MV-4-11 (cell line): ENCODE data around the gene SUSD2.

Experiments used
- DNase-seq: peaks from one replicate; lab custom pipeline; 2025; lab: John Stamatoyannopoulos, UW

SUSD2 gene

DNA sequence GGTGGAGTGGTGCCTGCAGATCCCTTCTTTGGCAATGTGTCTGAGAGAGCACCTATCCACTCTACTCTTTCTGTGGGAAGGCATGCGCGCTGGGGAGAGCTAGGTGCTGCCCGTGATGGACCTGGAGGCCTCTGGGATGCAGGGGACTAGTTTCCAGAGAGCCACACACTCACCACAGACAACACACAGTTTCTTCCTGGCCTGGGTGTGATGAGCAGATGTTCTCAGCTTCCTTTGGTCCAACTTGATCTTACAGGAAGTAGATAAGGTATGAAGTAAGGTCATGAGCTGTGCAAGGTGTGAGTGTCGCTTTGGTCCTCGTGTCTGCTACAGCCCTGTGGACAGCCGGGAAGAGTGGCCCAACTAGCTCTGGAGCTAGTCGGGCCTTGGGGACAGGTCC lies 27.3 kb upstream of the SUSD2 start:
- DNase-seq: no peak

DNA sequence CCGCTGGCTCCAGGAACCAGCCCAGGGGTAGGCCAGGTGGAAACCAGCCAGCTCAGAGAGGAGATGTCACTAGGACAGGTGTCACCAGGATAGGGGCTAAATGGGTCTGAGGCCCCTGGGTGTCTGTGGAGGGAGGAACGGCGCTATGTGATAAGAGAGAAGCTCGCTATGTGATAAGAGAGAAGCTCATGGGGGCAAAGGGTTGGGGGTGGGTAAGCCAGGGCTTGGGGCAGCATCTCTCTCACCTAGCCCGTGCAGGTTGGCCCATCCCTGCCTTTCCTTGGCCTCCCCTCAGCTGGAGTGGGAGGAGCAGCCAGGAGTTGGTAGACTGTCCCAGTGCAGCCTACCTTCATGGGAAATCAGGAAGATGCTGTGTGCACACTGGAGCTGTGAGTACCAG lies 26.5 kb upstream of the SUSD2 start:
- DNase-seq: no peak

DNA sequence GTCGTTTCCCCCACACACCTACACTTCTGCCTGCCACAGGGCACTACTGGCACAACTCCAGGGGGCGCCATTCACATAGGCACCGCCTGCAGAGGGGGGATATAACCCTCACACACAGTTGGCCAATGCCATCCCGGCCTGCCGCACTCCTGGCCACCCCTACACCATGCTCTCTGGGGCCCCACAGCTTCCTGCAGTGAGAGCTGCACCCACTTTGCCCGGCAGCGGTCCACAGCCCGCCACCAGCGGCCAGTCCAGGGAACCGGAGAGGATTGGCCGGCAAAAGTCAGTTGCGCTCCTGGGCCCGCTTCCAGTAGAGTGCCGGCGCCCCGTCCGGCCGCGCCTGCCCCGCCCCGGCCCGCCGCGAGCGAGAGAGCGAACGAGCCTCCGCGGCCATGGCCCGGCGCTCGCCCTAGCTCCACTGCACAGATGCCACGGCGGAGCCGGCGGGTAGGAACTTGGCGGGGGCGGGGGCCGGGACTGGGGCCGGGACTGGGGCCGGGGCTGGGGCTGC lies 25.6 kb upstream of the SUSD2 start:
- DNase-seq: peak; percentile 64

DNA sequence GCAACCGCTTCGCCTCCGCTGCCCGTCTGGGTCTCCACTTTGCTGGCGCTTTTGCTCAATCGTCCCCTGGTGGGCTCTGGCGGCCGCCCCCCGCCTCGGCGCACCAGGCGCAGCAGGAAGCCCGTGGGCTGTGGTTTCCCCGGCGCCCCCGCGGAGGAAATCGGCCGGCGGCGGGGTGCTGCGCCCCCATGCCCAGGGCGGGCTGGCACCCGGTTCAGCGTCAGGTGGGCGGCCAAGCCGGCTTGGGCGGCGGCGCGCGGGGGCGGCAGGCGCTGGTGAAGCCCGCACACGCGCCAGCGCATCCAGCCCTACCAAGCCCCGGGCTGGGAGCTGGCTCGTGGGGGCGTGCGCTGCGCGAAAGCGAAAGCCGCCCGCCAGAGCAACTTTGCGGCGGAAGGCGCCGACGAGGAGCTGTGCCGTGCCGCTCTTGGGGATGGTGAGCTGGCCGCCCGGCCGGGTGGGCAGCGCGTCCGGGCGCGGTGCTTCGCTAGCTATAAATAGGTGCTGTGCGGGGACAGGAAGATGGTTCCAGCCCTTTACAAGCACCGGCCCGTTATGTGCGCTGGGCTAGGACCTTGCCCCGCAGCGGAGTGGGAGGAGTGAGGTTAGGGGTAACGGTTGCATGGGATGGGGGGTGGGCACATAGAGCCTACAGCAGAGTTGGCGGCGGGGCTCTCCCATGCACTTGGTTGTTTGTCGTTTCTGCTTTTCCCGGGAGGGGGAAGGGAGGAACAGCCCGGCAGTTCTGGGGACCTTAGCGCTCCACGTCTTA lies 25.0 kb upstream of the SUSD2 start:
- peak; percentile 46 for DNase-seq

DNA sequence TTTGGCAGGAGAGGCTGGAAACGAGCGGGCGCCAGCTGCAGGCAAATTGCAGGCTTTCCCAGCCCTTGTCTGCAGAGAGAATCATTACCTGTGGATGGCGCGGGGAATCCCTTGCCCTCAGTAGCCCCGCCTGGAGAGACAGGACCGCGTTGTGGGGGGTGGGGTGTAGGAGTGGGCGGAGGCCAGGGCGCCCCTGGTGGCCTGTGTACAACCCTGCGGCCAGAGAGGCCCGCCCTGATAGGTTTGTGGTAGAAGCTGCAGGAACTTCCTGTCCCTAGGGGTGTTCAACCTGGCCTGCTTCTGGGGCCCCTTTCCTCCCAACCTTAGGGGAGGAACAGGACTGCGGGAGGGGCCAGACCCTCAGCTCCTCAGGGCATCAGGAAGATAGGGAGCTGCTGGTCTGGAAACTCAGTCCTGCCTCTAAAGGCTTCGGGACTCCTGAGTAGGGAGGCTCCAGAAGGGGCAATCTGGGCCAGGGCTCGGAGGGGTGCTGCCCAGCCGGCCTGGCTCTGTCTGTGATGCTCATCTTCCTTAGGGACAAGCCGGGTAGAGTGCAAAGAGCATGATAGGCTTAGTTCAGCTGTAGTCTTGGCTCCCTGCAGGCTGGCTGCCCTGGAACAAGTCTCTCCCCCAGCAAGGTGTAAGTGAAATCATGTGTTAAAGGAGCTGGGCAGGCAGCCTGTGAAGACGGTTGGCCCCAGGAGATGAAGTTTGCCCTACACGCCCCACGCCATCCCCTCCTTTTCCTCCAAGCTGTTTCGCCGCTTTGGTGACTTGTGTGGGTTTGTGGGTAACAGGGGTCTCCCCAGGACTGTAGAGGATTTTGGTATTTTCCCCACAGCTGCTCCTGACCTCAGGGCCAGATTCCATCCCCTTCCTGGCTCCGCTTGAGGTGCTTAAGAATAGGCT lies 24.1 kb upstream of the SUSD2 start:
- DNase-seq: peak; percentile 86

DNA sequence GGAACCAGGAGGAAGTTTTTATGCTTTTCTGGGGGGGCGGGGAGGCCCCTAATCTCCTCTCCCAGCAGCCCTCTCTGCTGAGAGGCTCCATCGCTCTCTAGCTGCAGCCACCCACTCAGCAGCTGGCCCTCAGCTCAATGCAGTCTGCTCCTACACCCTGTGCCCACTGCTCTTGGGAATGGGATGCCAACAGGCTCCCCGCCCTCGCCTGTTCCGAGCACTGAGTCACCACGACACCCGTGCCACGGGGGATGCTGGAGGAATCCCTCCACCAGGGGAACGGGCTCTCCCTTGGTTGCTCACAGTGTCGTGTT lies 23.5 kb upstream of the SUSD2 start:
- no peak for DNase-seq

DNA sequence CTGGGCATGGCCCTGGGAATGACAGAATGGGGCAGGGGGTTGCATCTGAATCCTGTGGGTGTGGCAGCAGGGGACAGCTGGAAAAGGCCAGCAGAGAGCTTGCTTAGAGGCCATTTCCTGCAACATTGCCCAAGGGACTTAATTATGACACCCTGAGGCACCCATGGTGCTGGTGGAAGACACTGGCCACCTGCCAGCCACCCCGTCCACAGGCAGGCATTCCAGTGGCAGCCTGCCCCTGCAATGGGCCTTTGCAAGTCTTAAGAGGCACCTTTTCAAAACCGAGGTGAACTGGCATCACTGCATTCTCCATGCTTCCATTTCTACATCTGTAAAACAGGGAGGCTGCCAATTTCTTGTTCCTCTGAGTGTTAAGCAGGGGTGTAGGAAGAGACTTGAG lies 21.6 kb upstream of the SUSD2 start:
- DNase-seq: no peak

DNA sequence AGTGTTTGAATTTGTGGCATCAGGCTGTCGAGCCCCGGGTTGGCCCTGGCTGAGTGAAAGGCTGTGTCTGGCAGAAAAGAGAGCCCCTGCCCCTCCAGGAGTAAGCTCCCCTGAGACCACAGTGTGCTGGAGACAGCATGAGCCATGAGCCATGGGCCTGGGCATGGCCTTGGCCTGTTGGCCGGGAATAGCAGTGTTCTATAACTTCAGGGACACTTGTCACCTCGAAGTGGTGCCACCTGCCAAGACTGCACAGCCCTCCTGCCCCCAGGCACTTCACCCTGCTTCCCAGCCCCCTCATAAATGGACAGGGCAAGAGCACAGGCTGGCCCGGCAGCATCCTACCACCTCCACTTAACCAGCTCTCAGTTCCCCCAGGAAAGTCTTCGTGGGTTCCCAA lies 20.7 kb upstream of the SUSD2 start:
- DNase-seq: no peak

DNA sequence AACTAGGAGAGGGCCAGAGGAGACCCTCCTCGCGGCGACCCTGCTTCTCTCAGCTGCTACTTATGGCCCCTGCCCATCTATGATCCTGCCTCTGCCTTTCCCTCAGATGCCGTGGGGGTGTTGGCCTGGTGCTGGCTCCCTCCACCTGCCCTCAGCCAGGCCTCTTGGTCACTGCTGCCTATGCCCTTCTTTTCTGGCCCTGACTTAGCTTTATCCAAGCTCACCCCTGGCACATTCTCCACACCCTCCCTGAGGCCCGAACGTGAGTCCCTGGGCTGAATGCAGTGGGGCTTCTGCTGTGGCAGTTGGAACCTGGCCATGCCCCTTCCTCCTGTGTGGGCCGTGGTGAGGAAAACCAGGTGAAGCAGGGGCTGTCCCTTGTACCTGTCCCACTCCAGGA lies 19.8 kb upstream of the SUSD2 start:
- no peak for DNase-seq

DNA sequence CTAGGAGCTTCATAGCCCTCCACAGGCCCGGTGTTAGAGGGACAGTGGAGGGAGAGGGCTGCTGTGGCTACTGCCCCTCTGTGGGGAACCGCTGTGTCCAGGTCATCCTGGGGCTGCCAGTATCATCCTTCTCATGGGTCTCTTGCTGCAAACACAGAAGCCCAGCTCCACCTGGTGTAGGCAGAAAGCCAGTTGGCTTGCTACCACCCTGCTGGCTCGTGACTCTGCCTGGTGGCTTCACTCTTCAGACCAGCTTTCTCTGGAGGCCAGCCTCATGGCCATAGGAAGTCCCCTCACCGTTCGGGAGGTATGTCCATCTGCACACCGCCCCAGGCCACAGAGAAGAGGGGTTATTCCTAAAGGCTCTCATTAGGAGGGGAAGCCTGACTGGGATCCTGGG lies 19.4 kb upstream of the SUSD2 start:
- no peak for DNase-seq

DNA sequence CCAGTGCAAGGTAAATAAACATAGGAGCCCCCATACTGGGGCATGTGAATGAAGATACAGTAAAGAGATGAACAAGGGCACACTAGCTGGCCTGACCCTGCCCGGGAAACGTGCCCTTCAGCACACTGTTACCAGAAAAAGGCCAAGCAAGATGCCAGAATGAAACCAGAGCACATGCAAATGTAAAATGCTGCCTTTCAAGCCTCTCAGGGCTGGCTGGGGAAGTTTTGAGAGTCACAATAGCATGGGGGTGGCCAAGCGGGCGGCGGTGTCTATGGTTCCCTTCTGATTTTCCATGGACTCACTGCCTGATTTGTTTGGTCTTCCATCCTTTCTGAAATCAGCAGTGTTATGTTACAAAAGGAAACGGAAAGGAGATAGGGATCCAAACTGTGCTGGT lies 18.9 kb upstream of the SUSD2 start:
- DNase-seq: no peak

DNA sequence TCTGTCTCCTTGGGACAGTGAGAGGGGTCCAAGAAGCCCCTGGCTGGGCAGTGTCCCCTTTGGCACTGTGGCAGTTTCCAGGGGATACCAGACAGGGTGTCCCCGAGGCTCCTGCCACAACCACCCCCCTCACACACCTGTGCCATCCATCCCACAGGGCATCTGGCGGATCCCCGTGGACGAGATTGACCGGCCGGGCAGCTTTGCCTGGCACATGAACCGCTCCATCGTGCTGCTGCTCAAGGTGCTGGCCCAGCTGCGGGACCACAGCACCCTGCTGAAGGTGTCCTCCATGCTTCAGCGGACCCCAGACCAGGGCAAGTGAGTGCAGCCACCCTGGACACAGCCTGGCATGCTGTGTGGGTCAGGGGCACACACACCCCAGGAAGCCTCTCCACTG lies 17.0 kb upstream of the SUSD2 start:
- no peak for DNase-seq

DNA sequence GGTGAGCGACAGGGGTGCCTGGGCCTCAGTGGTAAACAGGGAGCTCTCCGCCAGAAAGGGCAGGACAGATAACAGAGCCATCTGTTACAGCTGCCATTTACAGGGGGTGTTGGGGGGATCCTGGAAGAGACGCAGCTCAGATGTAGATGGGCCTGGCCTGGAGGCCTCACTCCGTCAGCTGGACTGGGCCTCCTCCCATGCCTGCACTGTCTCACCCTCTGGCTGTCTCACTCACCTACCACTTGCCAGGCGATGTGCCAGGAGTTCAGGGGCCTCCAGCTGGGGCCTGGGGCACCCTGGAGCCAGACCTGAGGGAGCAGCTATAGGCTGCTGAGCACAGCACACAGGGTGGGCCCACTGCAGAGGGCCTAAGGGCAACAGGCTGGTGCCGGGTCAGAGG lies 16.3 kb upstream of the SUSD2 start:
- DNase-seq: no peak

DNA sequence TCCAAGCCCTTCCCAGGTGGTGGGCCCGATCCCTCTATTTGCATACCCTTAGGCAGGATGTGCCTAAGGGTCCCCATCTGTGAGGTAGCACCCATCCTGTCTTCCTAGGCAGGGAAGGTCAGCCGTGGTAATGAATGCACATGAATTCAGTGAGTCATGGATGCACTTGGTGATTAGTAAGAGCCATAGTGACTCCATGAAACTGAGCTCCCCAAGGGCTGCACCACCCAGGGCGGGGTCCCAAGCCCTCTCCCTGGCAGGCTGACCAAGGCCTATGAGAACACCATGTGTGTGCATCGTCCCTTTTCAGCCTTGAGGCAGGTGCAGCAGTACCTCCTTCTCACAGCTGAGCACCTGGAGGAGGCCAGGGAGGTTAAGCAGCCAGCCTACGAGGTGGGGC lies 15.6 kb upstream of the SUSD2 start:
- no peak for DNase-seq

DNA sequence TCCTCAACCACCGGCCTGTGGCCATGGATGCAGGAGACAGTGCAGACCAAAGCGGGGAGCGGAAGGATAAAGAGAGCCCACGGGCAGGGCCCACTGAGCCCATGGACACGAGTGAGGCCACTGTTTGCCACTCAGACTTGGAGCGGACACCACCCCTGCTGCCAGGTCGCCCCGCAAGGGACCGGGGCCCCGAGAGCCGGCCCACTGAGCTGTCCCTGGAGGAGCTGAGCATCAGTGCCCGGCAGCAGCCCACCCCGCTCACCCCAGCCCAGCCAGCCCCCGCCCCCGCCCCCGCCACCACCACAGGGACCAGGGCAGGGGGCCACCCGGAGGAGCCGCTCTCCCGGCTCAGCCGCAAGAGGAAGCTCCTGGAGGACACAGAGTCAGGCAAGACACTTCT lies 14.5 kb upstream of the SUSD2 start:
- no peak for DNase-seq

DNA sequence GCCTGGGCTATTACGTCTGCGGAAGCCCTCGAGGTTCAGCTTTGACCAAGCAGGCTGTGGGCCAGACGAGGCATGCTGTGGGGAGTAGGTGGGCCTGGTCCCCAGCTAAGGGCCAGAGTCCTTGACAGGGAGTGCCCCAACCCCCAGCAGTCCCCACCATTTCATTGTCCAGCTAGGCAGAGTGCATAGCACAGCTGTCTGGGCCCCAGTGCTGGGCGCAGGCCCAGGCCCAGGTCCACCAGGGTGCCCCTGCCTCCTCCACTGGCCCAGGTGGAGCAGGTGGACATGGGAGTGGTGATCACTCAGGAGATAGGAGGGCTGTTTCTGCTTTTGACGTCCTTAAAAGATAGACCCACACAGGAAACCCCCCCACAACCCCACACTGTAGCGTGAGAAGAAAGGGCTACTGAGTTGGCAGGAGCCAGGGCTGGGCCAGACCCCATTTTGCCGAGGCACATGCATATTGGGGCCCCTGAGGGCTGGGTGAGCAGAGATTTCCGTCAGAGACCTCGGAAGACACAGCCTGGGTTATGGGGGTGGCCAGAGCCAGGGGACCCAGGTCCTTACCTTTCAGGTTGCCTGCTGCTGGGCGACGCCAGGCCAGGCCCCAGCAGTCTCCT lies 11.7 kb upstream of the SUSD2 start:
- no peak for DNase-seq

DNA sequence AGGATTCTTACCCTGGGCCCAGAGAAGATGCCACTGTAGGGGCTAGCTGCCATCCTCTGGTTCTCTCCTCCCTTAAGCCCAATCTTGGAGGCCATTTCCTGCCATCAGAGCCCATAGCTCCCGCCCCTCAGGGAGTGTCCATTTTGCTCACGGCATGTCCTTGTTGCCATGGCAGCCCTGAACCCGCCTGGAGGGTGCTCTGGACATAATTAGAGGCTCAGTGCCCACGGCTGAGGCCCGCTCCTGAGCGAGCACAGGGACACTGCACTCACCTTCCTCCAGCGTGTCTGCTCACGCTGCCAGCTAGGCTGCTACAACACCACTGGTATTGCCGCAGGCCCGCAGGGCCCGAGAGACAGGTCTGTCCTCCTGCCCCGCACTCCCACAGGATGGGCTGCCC lies 11.1 kb upstream of the SUSD2 start:
- DNase-seq: no peak

DNA sequence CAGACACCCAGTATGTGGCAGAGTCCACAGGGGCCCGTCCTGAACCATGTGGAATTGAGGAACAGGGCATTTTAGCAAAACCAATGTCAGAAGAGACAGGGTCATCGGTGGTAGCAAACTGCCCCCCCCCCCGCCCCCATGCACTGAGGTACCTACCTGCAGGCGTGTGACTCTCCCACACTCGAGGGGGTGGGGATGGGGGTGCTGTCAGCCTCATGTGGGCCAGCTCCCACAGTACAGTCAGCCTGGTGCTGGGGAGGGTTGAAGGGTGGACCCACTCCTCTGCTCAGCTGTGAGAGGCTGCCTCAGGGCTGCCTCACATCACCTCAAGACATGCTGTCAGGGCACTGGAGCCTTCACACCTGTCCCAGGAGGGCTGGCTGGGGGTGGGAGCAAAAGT lies 10.7 kb upstream of the SUSD2 start:
- DNase-seq: no peak

DNA sequence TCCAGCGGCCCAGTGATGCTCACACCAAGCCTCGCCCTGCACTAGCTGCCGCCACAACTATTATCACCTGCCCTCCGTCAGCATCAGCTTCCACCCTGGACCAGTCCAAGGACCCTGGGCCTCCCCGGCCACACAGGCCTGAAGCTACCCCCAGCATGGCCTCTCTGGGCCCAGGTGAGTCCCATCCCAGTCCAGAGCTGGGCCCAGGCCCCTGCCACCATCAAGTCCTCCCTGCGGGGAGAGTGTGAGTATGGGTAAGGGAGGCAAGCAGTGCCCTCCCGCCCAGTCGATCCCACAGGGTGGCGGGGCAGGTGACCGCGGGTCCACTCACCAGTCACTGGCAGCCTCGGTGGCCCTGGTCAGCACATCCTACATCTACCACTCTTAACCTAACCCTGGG lies 9.5 kb upstream of the SUSD2 start:
- DNase-seq: no peak

DNA sequence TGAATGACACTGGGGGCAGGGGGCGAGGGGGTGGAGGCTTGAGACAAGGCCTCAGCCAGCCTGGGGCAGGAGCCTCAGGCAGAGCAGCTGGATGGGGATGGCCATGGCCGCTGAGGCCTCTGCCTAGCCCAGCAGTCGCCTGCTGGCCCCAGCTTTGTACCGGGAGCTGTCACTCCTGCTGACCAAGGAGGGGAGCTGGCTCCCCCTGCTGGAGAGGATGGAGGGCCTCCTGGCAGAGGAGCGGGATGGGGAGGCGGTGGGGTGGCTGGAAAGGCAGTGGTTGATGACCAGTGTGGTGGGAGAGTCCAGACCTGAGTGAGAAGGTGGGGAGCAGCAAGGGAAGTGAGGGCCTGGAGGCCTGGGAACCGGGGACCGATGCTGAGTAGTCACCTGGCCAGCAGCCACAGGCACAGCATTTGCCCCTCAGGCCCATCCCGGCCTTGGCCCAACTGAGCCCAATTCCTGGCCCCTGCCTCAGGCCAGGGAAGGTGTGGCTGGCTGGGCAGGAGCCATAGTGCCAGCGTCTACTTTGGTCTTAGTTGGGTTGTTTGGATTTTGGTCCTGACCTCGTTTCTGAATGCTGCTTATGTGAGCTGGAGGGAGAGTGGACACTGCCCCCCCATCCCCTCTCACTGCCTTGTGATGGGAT lies 6.0 kb upstream of the SUSD2 start:
- DNase-seq: peak; percentile 23

DNA sequence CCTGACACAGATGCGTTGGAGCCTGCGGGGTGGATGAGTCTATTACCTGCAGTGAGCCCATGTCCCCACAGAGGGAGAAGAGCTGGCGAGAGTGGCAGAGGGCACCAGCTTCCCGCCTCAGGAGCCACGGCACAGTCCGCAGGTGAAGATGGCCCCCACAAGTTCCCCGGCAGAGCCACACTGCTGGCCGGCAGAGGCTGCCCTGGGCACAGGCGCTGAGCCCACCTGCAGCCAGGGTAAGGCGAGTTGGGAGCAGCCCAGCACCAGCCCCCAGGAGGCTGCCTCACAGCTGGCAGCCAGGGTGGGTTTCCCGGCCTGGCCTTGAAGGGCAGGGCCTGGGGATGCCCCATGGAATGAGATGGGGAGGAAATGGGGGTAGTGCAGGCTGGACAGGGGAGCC lies 5.2 kb upstream of the SUSD2 start:
- DNase-seq: no peak

DNA sequence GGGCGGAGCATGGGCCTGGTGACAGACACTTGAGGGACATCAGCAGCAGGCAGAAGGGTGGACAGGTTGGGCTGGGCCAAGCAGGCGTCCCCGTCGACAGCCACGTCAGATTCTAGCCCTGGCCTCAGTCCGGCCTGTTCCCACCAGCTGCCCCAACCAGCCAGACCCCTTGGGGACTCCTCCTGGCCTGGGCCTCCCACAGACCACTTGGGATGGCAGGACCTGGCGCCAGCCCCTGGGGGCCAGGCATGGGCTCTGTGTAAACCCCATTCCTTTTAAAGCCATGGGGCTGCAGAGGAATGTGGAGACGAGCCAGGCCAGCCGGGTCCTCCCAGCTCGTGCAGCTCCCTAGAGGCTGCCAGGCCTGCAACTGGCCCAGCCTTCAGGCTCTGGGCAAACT lies 4.7 kb upstream of the SUSD2 start:
- no peak for DNase-seq

DNA sequence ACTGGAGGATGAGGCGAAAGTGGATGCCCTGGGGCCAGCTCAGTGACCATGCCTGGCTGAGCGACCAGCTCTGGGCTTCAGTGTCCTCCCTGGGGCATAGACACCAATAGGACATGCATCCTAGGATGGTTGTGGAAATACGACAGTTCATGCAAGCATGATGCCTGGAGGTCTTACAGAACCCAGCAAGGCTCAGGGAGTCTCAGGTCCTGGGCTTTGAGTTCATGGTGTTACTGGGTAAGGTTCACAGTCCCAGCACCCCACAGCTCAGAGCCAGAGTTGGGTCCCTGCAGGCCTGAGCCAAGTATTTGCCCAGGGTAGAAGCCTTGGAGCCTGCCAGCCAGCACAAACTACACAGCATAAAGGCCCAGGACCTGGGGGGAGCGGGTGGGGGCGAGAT lies 4.2 kb upstream of the SUSD2 start:
- DNase-seq: no peak
